CD4-positive, alpha-beta T cell treated with Interleukin-2 at 100 ng/mL for 4 hours (primary cell): ENCODE measurements around the gene ACO1.

Source experiments
- DNase-seq: peaks from one replicate; pipeline ENCODE4 v3.0.0-alpha.2; 2020; ENCODE audit warnings: low spot score

Gene ACO1

DNA sequence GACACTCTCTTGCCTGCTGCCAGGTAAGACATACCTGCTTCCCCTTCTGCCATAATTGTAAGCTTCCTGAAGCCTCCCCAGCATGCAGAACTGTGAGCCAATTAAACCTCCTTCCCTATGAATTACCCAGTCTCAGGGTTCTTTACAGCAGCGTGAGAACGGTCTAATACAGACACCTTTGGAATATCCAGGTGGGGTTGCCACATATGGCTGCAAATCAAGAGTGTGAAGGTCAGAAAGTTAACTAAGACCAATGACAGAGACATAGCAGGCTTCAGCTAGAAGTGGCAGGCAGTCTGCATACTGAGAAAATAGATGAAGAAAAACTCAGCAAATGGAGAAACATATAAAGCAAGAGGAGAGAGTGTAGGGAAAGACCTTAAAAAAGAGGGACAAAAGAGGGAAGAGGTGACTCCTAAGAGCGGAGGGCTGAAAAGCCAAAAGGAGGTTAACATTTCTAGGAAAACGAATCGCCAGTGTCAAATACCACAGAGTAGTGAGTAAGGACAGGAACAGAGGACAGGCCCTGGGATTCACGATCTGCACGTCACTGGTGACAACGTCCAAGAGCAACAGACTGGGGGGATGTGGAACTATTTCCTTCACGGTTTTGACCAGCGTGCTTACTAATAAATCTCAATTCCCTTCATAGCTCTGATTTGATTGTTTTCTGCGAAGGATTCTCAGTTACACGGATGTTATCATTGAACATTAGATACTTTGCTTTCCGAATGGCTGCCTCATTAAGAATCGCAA lies 1.7 kb upstream of the ACO1 start:
- no peak for DNase-seq

- no peak for DNase-seq
Measured at GRCh38 chr9:32384002-32384363, 460 bp upstream of the ACO1 start.

GRCh38 chr9:32385152-32385884 lies 875 bp downstream of the ACO1 start:
- no peak for DNase-seq

DNA sequence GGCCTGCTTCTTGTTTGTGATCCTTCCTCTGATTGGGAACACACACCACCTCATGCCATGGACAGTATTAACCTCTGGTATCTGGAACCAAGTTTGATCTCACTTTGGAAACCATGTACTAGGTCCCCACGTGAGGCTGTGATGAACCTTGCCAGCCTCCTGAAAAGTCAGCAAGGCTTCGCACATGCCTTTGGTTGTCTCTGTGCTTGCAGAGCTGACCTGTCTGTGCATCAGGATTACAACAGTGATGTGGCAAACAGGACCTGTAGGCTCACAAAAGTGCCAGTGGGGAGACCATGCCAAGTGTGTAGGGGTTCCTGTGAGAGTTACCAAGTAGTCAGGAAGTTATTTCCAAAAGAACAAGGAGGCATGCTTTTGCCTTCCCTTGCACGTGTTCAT lies 1.4 kb downstream of the ACO1 start:
- DNase-seq: no peak

DNA sequence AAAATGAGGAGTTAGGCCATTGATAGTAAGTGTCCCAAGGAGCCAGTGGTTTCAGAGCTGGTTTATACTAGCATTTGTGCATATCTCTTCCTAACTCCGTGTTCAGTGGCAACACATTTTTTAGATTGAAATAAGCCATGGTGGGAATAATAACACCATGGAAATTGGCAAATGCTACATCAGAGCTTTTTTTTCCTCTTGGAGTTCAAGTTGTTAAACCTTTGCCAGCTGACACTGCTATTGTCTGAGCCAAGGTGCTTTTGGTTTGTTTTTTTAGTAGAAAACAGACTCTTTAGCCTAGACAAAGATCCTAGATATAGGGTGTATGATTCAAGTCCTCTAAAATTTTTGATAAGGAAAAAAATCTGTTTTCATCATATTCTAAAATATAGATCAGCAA lies 2.8 kb downstream of the ACO1 start:
- DNase-seq: no peak

DNA sequence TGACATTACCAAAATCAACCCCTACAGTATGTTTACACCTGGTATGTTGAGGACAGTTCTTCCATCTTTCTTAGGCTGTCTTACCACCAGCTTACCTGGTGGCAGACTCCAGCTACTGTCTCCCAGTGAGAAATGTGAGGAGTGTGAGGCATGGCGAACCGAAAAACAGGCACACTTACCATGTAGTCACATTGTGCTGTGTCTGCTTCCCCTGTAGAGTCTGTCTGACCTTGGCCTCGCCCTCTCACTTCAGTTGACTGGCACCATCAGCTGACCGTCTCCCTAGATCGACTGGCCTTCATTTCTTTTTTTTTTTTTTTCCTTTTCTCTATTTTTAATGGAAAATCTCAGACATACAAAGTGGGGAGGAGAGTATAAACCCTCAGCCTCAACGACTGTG lies 4.9 kb downstream of the ACO1 start:
- DNase-seq: no peak

DNA sequence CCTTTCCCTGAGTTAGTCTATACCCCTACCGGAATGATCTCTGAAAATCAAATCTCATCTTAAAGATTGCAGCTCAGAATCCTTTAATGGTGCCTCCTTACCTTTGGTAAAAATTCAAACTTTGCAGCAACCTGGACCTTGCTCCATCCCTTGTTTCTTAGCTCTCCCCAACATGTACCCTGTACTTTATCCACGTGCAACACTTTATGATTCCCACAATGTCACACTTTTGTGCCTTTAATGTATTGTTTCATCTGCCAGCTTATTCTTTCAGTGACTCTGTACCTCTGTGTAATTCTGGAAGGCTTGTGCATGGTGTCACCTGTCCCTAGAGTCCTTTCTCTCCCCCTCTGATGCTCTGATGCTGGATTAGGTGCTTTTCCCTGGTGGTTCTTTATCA lies 9.5 kb downstream of the ACO1 start:
- no peak for DNase-seq

DNA sequence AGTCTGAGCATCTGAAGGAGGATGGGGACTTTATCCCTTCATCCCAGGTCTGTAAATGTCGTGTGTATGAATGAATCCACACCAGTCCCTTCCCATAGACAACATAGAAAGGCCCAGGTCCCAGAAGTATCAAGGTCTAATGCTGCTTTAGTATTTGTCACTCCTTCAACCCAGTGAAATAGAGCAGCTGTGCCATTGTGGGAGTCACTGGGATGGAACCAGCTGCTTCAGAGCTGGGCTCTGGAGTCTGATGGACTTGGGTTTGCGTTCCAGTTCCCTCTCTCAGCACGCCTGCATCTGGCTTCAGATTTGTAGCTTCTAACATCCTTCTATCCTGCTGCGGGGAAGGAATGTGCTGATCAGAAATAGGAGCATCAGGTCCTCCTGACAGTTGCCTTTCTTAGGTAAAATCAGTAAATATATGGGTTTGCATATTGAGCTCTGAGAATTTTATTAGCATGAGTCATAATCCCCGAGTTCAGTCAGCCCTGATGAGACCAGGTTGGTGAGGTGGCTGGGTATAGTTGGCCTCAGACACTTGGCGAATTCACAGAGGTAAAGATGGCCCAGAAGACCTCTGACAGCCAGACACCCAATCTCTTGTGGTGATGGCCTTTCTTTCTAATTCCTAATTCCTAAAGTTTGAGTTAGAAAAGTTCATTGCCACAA lies 10.1 kb downstream of the ACO1 start:
- DNase-seq: no peak

DNA sequence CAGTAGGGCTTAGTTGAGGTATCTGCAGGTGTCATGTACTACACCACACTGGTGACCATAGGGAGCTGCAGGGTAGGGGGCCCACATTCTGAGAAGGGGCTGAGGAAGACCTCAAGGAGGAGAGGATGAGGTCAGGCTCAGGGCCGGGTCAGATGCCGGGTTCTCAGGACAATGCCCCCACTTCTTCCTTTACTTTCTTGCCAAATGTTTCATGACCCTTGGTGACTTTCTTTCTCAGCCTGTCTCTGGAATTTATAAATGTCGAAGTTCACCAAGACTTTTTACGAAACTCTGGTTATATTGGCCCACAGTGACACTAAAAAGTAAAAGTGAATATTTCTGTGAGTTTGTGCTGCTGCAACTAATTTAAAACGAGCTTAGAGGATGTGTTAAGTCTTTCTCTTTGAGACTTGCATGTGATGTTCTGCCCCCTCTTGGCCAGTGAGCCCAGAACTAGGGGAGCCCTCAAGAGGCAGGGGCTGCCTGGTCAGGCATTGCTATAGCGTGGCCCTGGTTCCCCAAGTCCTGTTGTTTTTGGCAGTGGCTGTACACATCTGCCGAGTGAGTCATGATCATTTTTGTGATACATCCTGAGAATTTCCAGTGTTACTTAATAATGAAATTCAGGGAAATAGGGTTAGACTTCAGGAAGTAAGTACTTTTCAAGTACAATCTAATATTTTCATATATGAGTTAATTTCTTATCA lies 11.2 kb downstream of the ACO1 start:
- no peak for DNase-seq

DNA sequence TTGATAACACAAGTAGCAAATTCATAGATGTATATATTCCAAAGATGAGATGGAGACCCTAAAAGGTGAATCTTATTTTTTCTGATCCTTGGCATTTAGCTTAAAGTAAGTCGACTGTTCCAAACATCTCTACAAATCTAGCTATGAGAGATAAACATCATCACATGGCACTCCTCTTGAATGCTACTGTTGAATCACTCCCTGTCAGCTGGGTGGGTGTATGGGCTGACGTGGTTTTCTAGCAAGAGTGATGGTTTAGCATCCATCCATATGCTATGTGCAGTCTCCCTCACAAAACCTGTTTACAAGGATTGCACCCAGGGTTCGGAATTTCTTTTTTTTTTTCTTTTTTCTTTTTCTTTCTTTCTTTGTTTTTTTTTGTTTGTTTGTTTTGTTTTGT lies 13.8 kb downstream of the ACO1 start:
- no peak for DNase-seq

DNA sequence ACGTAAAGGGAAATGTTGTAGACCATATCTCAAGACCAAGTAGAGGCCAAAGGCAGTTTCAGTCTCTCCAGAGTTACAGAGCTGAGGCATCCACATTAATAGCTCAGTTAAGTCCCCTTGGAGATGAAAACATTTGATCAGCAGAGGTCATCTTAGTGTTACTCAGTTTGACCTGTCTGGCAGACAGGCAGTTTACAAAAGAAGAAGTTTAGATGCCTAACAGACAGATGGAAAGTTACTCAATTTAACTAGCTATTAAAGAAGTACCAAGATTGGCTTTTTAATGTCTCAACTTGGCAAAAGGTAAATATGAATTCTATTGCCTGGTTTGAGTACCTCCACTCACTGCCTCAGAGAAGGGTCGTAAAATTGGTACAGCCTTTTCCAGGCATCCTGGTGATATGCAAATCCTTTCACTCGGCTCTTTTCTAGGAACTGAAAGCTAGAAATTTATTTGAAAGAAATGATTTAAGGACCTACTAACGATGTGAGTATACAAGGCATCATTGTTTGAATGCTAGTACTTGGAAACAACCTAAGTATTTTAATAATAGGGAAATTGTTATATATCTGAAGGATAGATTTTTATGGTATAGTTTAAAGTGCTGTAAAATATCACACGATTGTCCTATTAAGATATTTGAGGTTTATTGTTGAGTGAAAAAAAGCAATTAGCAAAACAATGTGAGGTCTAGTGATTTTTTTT lies 14.8 kb downstream of the ACO1 start:
- no peak for DNase-seq

DNA sequence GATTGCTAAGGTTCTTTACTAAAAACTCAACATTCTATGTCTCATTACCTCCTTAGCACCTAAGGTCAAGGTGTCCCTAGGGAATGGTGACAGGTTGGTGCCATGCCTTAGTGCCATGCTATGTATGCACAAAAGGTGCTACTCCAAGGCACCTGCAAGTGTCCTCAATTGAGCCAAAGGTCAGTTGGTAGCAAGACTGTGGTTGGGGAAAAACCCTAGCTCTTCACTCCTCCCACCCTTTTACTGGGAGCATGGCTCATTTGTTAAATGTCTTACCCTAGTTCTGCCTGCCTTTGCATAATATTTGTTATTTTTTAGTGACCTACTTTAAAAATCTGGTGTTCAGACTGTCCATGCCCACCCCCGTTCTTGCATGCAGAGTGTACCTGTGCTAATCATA lies 17.0 kb downstream of the ACO1 start:
- no peak for DNase-seq

DNA sequence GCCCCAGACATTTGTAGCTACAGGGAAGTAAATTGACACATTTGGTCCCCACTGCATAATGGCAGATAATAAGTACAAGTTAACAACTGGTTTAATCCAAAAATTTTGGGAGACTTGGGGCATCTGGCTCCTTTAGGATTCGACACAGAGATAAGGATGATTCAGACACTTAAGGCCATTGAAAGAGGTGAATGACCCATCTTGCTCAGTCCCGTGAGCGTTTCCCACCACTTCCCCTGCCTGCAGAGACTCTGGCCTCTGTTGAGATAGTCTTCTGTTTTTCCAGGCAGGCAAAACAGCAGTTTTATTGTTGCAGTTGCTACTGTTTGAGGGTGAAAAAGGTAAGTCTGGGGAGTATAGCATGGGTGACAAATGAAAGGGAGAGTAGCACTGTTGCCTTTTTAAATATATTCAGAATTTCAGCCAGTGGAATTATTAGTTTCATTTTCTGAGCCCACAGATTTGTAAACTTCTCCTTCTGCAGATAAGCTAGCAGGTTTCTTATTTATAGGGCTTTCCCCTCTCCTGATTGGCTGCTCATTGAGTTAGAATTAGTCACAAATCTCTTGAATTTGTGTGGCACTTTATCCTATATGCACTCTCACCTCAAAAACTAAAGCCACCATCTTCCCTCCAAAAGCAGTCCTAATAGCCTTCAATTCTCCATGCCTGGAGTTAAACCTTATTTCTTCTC lies 19.3 kb downstream of the ACO1 start:
- DNase-seq: no peak

GRCh38 chr9:32404402-32404801 lies 20.0 kb downstream of the ACO1 start:
- DNase-seq: no peak

- DNase-seq: no peak
Measured at GRCh38 chr9:32404856-32405255, 20.4 kb downstream of the ACO1 start.

DNA sequence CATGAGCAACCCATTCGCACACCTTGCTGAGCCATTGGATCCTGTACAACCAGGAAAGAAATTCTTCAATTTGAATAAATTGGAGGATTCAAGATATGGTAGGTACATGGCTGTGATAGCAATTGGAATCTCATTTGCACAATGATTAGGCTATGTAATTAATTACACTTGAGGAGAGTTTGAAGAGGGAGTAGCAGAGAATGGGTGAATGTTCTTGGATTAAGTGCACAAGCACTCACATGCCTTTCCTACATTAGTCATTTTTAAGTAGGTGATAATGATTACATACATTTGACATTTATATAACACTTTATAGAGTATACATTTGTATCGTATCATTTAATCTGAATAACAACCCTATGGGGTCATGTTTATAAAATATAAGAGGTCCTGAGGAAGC lies 21.1 kb downstream of the ACO1 start:
- no peak for DNase-seq

DNA sequence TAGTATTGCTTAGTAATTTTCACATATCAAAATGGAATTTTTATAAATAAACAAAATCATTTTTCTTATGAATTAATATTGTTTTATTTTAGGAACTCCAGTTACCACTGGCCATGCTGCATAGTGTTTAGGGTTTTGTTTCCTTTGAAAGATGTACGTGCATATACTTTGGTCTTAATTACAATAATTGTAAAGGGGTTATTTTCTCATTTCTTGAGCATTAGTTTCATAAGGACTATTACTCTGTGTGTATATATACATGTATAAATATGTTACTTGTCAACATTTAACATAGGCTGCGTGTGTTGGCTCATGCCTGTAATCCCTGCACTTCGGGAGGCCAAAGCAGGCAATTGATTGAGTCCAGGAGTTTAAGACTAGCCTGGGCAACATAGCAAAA lies 21.6 kb downstream of the ACO1 start:
- DNase-seq: no peak

- no peak for DNase-seq
Measured at GRCh38 chr9:32411753-32412152, 27.3 kb downstream of the ACO1 start.

GRCh38 chr9:32412440-32412839 lies 28.0 kb downstream of the ACO1 start:
- DNase-seq: no peak

DNA sequence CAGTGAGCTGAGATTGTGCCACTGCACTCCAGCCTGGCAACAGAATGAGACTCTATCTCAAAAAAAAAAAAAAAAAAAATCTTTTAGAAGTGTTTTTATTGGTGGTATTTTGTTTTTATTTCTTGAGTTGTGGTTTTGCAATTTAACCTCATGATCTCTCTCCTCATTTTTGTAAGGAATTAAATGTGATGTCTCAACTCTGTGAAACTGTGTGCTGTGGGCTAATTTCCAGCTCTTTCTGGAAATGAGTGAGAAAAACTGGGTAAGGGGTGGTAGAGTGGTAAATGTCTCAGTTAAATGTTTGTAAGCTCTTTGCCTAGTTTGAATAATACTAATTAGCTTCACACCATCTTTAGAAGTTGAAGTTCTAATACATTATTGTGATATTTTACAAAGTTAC lies 29.0 kb downstream of the ACO1 start:
- DNase-seq: no peak

DNA sequence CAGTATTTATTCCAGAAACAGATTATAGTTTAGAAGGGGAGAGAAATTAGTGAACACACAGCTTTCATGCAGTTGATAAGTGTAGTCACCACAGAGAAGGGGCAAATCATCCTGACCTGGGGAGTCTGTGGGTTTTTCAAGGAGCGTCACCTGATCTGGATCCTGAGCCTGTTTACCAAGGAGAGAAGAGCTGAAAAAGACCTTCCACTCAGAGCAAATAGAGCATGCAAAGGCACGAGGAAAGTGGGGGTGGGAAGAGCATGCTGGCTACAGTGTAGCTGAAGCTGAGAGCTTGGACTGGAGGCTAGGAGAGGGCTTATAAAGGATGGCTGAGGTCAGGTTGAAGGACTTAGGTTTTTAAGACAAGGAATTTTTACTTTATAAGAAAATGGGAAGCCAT lies 30.4 kb downstream of the ACO1 start:
- no peak for DNase-seq

GRCh38 chr9:32419921-32420320 lies 35.5 kb downstream of the ACO1 start:
- no peak for DNase-seq
